ENCODE data around the gene SETD5.

DNA sequence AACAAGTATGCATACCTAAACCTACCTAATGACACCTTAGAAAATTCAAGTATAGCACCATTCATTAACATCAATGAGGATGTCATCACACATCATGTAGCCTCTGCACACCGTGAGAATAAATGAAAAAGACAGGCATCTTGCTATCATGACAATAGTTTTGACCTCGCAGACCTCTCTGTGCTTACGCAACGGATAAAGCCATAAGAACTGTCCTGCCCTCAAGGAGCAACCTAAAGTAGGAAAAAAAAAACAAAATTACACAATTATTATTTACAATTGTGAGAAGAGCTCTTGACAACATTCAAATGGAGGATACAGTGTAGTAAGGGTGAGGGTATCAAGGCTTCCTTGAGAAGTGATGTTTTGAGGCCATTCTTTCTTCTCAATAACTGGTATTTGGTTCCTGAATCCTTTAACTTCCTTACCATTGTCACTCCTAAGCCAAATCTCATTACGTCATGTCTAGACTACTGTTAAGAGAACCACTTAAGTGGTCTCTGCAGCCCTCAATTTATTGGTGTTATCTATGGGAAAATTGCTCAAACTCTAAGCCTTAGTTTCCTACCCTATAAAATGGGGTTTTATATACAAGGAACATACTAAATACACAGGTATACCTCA, 7.0 kb upstream of the SETD5 start:
- TF ChIP-seq, protein P1, sequence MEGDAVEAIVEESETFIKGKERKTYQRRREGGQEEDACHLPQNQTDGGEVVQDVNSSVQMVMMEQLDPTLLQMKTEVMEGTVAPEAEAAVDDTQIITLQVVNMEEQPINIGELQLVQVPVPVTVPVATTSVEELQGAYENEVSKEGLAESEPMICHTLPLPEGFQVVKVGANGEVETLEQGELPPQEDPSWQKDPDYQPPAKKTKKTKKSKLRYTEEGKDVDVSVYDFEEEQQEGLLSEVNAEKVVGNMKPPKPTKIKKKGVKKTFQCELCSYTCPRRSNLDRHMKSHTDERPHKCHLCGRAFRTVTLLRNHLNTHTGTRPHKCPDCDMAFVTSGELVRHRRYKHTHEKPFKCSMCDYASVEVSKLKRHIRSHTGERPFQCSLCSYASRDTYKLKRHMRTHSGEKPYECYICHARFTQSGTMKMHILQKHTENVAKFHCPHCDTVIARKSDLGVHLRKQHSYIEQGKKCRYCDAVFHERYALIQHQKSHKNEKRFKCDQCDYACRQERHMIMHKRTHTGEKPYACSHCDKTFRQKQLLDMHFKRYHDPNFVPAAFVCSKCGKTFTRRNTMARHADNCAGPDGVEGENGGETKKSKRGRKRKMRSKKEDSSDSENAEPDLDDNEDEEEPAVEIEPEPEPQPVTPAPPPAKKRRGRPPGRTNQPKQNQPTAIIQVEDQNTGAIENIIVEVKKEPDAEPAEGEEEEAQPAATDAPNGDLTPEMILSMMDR (optimal IDR thresholded peaks at IDR 0.05 in 1 of 3, IDR thresholded peaks at IDR 0.05 in 1 of 3, conservative IDR thresholded peaks at IDR 0.05 in 1 of 3; ENCODE audit: extremely low read depth in 1 of 3, insufficient read depth in 2 of 3, low read length in 3 of 3) = no peak
- no peak for TF ChIP-seq EZH2 (IDR thresholded peaks at IDR 0.05; ENCODE audit: low read length)
